GM12801 (cell line): Measurements from ENCODE around the gene DOCK7.

ENCODE experiments used
- CTCF ChIP-seq: IDR thresholded peaks from one replicate; pipeline ENCODE4 v1.5.1; 2011; ENCODE audit warnings: control low read depth; ENCODE audit not compliant: insufficient read length; ENCODE audit errors: extremely low read depth

Gene DOCK7

GRCh38 chr1:62613325-62613727, 74.9 kb downstream of the DOCK7 start:
- TF ChIP-seq CTCF: no peak

GRCh38 chr1:62612770-62613169, 75.4 kb downstream of the DOCK7 start:
- no peak for TF ChIP-seq CTCF

GRCh38 chr1:62608905-62609304, 79.3 kb downstream of the DOCK7 start:
- TF ChIP-seq CTCF: no peak

GRCh38 chr1:62601457-62601856, 86.7 kb downstream of the DOCK7 start:
- no peak for TF ChIP-seq CTCF

GRCh38 chr1:62599044-62599443, 89.1 kb downstream of the DOCK7 start:
- no peak for TF ChIP-seq CTCF

GRCh38 chr1:62597281-62597680, 90.9 kb downstream of the DOCK7 start, which contains the start of gene ANGPTL3:
ANGPTL3 (plus strand) TSS chr1:62597520; CDS start chr1:62597567, 47 bp downstream.
- TF ChIP-seq CTCF: no peak

GRCh38 chr1:62595647-62596046, 92.5 kb downstream of the DOCK7 start:
- TF ChIP-seq CTCF: no peak
